Stimulated activated CD8-positive, alpha-beta memory T cell treated with anti-CD3 and anti-CD28 coated beads, Interleukin-2, amount 100 ng/mL, for 1 hour (primary cell): Measurements from ENCODE around the gene SYT17.

Experiments used
- DNase-seq, 2 donors: peaks; one replicate each; pipeline ENCODE4 v3.0.0-alpha.2; 2020; ENCODE audit warnings: low read depth in 2 of 2

The SYT17 gene

DNA sequence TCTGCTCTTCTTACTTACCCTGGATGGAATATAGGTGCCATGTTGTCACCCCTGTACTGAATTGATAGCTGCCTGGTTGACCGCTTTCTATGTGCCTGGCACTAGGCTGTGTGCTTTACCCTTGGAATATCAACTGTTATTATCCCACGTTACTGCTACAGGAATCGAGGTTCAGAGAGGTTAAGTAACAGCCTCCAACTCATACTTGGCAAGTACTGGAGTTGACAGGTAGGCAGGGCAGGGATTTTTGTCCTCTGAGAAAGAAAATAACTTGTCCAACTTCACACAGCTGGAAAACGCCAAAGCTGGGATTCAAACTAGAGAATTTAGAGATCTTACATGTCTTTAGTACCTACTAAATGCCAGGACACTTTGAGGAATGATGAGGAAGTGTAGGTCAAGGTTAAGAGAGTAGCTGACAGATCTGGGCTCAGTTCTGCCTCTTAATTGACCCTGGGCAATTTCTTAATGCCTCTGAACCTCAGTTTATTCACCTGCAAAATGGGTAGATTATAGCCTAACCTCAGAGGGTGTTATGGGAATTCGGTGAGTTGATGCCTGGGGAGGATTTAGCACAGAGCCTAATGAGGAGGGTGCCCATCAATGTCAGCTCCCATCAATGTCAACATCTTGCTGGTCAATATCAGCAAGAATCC lies 28.5 kb upstream of the SYT17 start:
- DNase-seq, result no peak

DNA sequence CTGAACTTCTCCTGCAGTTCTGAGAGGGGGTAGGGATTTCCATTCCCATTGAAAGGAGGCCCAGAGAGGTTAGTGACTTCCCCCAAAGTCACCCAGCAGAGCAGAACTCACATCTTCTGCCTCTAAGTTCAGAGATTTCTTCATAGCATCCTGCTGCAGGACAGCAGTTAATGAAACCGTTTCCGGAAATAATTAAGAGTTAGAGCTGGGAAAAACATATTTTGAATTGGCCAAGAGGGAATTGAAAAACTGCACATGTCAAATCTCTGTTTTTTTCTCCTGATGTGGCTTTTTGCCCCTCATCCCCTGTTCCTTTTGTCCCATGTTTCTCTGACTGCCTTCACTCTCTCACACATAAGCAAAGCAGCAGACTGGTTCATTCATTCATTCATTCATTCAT lies 27.6 kb upstream of the SYT17 start:
- no peak for DNase-seq

DNA sequence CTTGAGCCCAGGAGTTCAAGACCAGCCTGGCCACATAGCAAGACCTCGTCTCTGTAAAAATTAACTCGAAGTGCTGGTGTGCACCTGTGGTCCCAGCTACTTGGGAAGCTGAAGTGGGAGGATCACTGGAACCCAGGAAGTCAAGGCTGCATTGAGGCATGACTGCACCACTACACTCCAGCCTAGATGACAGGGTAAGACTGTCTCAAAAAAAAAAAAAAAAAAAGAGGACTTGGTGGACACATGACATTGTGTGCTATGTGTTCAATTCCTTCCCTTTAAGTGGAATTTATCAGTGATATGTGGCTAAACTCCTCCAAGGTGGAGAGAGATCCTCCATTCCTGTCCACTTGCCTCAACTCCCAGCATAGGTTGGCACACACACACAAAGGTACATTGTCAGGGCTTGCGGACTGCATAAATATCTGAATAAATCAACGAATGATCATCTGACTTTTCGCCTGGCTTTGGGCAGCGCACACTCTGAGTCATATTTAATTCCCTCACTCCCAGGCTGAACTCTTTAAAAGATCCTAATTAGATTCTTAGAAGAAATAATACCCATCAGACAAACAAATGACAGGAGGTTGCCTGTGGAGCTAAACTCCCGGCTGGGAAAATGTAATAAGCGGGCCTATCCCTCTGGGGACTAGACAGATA lies 25.0 kb upstream of the SYT17 start:
- no peak for DNase-seq

DNA sequence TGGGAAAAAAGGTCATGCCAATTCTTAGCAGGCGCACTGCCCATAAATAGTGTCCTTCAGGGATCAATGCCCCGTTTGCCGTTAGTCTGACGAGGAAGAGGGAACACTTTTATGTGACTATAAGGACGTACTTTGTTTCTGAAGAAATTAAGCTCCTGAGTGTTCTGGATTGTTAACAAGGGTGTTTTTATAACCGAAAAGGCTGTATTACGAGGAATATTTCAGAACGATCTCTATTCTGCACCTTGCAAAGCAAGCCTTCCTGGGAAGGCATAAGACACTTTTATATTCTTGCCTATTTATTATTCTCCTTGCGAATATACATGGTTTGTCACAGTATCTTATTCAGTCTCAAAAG lies 24.5 kb upstream of the SYT17 start:
- no peak for DNase-seq

DNA sequence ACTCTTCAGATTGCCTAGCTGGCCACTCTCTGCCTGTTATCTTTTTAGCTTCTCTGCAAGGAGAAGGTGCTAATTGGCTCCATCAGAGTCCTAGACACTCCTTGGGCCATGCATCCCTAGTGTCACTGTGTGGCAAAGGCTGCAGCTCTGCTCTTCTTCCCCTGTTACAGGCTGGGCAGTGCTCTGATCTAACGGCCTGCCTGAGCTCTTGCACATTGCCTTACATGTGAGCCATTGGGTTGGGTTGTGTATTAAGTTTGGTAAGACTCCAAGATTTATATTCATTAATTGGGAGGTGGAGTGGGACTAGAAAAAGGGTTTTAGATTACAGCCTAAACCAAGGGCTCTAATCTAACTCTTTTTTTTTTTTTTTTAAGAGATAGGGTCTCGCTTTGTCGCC lies 23.0 kb upstream of the SYT17 start:
- DNase-seq, result no peak

DNA sequence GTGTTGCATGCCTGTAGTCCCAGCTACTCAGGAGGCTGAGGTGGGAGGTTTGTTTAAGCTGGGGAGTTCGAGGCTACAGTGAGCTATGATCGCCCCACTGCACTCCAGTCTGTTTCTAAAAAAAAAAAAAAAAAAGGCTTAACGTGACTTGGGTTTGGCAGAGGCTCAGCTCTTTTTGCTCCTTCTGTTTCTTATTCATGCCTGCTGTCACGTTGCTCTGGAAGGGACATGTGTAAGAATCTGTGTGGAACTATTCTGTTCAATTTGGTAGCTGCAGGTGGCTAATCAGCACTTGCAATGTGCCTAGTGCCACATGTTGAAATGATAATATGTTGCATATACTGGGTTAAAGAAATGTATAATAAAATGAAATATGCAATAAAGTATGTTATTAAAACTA lies 20.9 kb upstream of the SYT17 start:
- DNase-seq, result no peak

DNA sequence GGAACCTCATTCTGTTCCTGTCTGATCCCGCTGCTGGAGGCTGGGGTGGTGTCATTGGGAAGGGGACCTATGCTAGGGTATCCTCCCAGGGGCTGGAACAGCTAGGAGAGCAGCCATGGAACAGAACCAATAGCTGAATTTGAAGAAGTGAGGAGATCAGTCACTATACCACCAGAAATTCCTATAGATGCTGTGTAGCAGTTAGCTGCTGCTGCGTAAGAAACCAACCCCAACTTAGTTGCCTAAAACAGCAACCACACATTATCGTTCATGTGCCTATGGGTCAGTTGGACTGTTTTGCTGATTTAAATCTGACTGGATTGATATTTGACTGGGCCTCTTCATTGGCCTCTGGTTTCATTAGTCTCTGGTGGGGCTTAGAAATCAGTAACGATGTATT lies 20.4 kb upstream of the SYT17 start:
- no peak for DNase-seq

DNA sequence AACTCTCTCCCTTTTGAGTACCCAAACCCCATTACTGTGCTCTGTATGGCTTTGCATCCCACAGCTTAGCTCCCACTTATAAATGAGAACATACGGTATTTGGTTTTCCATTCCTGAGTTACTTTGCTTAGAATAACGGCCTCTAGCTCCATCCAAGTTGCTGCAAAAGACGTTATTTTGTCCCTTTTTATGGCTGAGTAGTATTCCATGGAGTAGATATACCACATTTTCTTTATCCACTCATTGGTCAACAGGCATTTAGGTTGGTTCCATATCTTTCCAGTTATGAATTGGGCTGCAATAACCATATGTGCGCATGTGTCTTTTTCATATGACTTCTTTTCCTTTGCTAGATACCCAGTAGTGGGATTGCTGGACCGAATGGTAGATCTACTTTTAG lies 19.9 kb upstream of the SYT17 start:
- DNase-seq, result no peak

DNA sequence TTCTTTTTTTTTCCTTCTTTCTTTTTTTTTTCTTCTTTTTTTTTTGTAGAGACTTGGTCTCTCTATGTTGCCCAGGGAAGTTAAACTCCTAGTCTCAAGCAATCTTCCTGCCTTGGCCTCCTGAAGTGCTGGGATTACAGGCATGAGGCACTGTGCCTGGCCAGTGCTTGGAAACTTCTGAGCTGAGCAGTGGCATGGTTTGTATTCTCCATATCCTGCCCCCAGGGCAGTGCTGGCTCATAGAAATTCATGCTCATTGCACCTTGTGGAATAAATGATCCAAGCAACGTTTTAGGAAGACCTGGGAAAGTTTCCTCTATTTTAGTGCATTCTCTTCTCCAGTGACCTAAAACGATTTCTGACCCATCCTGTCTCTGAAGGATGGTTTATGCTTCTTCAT lies 16.7 kb upstream of the SYT17 start:
- DNase-seq, result no peak

DNA sequence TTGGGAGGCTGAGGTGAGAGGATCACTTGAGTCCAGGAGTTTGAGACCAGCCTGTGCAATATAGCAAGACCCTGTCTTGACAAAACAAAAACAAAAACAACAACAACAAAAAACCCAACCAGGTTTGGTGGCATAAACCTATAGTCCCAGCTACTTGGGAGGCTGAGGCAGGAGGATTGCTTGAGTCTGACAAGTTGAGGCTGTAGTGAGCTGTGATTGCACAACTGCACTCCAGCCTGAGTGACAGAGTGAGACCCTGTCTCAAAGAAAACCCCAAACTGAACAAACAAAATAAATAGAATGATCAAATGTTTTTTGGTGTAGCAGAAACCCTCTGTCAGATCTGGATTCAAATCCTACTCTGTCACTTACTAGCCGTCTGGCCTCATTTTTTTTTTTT lies 16.0 kb upstream of the SYT17 start:
- DNase-seq, result no peak

DNA sequence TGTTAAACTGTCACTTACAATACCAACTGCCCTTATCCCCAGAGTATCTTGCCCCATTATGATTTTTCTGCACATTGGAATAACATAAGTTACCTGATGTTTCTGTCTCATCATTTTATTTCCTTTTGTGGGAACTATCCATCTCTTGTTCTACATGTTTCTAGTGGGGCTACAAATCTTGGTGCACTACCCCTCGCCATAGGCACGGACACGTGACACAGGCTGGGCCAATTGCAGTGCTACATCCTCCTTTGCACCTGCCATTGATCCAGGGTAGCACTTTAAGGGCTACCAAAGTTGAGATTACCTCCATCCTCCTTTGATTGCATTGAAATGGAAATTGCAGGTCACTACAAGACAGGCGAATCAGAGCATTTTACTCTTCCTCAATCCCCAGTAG lies 14.2 kb upstream of the SYT17 start:
- DNase-seq, result no peak

DNA sequence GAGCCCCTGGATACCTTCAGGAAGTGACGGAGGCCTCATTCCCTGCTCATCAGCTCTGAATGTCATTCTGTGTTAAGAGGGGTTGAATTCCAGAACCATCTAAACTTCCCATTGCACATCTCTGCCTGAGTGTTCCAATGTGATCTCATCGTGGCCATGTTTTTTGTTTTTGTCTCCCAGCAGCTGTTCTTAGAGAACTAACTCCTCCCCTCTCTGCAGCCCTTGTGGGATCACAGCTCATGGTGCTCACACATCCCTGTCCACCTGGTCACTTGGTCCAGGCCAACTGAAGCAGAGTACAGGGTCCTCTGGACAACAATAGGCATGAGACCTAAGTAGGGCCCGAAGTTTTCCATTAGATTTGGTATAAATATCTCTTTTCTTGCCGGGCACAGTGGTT lies 6.0 kb upstream of the SYT17 start:
- DNase-seq, result no peak

DNA sequence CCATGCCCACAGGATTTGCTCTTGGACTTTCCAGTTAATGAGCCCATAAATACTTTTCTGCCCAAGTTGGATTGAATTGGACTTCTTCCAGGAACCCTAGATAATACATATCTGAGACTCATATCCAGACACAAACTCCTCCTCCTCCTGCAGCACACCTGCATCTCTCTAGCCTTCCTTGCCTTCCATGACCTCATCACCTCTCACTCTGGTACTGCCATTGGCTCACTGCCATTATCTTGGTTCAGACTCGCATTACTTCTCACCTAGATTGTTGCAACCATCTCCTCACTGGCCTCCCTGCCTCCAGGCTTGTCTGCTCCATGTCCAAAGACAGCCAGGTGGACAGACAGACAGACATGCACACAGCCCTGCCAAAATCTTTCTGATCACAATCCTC lies 4.8 kb upstream of the SYT17 start:
- DNase-seq, result no peak

DNA sequence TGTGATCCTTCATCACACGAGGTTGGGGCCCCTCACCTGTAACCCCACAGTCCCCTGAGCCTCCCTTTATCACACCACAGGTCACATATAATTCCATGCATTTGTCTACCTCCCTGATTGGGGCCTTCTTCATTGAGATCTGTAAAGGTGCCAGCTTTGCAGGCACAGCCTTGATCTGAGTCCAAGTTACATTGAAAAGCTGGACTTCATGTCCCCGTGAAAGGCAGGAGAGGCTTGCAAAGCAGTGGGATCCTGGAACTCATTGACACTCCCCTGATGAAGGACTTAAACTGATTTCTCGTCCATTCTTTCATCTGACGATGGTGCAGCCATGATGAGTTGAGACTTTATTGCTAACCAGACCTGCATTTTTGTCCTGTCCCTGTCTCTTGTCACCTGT lies 3.8 kb upstream of the SYT17 start:
- no peak for DNase-seq

DNA sequence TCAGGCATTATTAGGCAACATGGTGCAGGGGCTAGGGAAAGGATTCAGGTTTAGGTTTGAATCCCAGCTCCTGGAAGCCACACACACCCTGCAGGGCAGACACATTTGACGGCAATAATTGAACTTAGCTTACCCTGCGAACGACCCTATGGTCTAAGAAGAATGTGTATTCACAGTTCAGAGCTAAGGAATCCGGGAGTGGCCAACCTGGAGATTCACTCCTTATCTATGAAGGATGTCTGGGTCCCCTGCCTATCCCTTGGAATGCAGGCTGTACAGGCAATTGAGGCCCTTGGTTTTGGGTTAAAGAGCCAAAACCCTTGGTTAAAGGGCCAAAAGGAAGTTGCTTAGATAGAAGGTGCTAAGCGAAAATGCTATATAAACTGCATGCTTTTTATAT lies 2.9 kb upstream of the SYT17 start:
- no peak for DNase-seq

DNA sequence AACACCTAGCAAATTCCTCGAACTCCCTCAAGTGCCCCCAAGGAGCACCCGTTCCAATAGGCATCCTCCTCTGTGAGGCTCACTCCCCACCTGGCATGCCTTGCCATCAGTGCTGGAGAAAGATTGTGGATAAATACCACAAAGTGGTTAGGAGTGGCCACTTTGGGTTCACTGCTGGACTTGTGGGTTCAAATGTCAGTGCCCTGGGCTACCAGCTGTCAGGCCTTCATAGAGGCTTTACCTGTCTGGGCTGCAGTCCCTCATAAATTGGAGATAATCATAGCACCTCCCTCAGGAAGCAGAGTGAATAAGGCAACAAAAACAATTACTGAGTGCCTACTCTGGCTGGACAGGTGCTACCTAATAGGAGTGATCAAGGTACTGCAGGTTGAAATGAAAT lies 1.5 kb upstream of the SYT17 start:
- DNase-seq, result no peak

DNA sequence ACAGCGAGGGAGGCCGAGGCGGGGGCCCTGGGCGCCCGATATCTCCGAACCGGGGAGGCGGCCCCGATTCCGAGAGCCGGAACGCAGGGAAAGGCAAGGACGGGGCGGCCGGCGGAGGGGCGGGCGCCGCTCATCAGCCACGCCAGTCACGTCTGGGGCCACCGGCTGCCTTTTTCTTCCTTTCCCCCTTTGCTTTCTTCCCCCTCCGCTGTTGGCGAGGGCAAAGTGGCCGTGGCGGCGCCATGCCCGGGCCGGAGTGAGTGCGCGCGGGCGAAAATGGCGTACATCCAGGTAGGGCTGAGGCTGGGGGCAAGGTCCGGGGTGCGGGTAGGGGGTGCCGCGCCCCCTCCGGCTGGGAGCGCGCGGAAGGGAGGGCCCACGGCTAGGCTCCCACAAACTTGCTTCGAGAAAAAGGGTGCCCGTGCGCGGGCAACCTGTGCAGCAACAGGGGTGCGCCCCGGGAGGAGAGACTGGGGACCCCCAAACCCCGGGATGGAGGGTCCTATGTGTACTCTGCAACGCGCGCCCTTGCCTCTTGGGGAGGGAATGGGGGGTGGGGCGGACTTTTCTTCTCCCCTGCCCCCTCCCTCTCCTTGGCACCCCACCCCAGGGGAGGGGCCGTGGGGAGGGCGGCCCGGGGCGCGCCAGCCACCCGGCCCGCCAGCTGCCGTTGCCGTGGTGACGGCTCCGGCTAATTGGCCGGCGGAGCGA lies 486 bp downstream of the SYT17 start:
- DNase-seq, result no peak

DNA sequence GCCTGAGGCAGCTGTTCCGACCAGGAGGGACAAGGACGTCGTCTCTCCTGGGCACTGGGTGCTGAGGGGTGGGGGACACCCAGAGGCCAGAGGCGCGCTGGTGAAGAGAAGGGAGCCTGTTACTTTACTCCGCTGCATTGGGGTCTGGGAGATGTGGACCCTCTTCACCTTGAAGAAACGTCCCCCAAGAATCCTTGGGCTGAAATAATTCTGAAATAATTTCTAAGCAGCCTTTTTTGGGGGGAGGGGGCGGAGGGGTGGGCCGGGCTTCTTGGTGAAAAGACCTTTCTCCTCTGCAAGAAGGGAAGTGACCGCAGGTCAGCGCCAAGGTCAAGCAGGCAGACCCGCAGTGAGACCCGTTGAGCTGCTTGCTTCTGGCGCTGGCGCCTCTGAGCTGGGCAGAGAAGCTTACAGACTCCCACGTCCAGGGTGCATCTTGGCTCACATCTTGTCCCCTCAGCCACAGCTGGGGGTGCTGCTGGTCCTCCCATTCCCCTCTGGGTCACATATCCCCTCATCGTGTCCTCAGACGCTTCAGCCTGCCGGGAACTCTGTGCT lies 1.1 kb downstream of the SYT17 start:
- no peak for DNase-seq

DNA sequence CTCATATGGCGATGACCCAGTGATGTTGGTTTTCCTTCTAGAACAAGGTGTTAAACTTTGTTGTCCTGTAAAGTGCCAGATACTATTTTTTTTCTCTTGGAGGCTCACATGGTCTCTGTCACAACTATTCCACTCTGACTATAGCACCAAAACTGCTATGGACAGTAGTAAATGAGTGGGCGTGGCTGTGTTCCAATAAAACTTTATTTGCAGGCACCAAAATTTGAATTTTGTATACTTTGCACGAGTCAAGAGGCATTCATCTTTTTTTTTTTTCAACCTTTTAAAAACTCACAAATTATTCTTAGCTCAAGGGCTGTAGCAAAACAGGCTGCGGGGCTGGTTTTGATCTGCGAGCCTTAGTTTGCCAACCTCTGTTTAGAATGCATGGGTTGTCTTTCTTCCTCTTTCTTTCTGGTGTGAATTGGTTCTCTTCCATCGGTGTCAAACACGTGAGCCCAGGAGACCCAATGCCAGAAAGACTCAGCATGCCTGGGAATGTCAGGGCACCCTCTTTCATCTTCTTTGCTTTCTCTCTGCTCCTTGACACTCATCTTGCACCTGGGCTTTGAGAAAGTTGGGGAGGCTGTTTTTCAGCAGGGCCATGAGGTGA lies 2.1 kb downstream of the SYT17 start:
- DNase-seq, result no peak

DNA sequence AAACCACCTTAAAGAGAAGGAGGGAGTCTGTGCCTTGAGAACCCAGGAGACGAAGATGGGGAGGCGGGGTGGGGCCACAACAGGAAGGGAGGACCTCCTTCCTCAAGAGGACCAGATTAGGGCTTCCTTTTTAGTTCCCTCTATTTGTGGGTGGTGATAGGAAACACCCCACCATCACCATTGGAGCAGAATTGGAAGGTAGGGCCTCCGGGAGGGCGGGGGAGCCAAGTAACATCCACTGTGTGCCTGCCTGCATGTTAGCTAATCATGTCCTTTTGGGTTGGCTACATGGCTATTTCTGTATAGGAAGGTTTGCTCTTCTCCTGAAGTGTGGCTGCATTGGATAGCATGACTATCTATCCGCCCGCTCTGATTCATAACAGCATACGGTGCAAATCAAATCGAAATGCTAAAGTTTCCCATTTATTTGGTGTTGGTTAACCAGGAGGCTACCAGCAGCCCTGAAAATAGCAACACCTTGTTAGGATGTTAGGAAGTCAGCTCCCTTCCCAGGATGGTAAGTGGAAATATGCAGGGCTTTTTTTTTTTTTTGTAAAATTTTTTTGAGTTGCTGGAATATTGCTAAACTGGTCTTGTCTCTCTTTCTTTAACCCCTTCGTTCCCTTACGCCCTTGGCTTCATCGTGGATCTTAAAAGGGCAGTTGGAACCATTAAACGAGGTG lies 4.2 kb downstream of the SYT17 start:
- no peak for DNase-seq

DNA sequence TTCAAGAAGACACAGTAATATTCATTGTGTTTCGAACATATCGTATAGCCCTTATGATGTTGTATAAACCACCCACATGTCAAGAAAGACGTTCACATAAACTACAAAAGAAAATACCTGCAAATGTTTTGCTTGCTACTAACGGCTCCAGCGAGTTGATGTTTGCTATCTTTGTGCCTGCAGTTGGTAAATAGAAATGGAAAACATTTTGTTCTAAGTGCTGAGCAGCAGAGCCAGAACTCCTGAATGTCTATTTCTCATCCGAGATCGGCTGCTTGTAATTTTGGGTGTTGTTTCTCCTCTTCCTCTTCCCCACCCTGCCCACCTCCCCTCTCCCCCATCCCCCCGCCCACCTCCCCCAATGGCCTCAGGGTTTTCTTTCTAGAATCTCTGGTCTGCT lies 5.0 kb downstream of the SYT17 start:
- no peak for DNase-seq
